Panc1 (cell line): ENCODE results near the gene TNRC6B.

Experiments
- CTCF ChIP-seq: fragments of 450-650 bp; IDR thresholded peaks from 2 replicates; pipeline ENCODE4 v1.5.1; 2017; ENCODE audit warnings: mild to moderate bottlenecking
- POLR2AphosphoS5 ChIP-seq: IDR thresholded peaks from 2 replicates; pipeline ENCODE4 v1.6.1; 2012; ENCODE audit warnings: mild to moderate bottlenecking, low read depth, low read length, moderate library complexity

- TF ChIP-seq CTCF = no peak
- no peak for TF ChIP-seq POLR2AphosphoS5
Measured at GRCh38 chr22:40310768-40311120, 133.0 kb downstream of the TNRC6B start.
